Fibroblast of skin of abdomen (primary cell): ENCODE data around the gene ANKRD2.
"Not testable (repeated sequence)": the region's sequence is repeated elsewhere in the genome, so short reads cannot be mapped to it uniquely, and the experiment has no call there.

Experiments used
- DNase-seq: peaks from one replicate; pipeline ENCODE4 v3.0.0-alpha.2; 2013

The ANKRD2 gene

GRCh38 chr10:97573021-97573420 is 442 bp downstream of the ANKRD2 start:
- DNase-seq: no peak

GRCh38 chr10:97573672-97574071 is 1.1 kb downstream of the ANKRD2 start:
- no peak for DNase-seq

- peak; percentile 68 for DNase-seq
Observed at GRCh38 chr10:97574374-97575126, 2.0 kb downstream of the ANKRD2 start.

GRCh38 chr10:97575127-97575668 is 2.6 kb downstream of the ANKRD2 start:
- DNase-seq: no peak

GRCh38 chr10:97576487-97576886 is 3.9 kb downstream of the ANKRD2 start:
- DNase-seq: not testable (repeated sequence)

- DNase-seq: no peak
Observed at GRCh38 chr10:97577701-97578100, 5.1 kb downstream of the ANKRD2 start.

- no peak for DNase-seq
Observed at GRCh38 chr10:97578171-97578844, 5.7 kb downstream of the ANKRD2 start.

- DNase-seq: no peak
Observed at GRCh38 chr10:97580421-97581367, 8.1 kb downstream of the ANKRD2 start.

GRCh38 chr10:97582169-97582568 is 9.6 kb downstream of the ANKRD2 start:
- DNase-seq: no peak

GRCh38 chr10:97583476-97583875 is 10.9 kb downstream of the ANKRD2 start:
- no peak for DNase-seq

- DNase-seq: peak; percentile 62
Observed at GRCh38 chr10:97584060-97584797, 11.7 kb downstream of the ANKRD2 start, which contains the start of gene HOGA1. Gene HOGA1 (plus strand): TSS chr10:97584389. CDS start chr10:97584704, 315 bp downstream.

- no peak for DNase-seq
Observed at GRCh38 chr10:97584798-97585438, 12.3 kb downstream of the ANKRD2 start.

- no peak for DNase-seq
Observed at GRCh38 chr10:97585439-97585811, 12.8 kb downstream of the ANKRD2 start.

GRCh38 chr10:97587183-97587582 is 14.6 kb downstream of the ANKRD2 start:
- DNase-seq: no peak

GRCh38 chr10:97589479-97589878 is 16.9 kb downstream of the ANKRD2 start, which contains the start of gene C10orf62:
Gene C10orf62 (plus strand): TSS chr10:97589721. CDS start chr10:97589898, 177 bp downstream.
- no peak for DNase-seq

GRCh38 chr10:97590082-97590747 is 17.6 kb downstream of the ANKRD2 start:
- DNase-seq: no peak

- no peak for DNase-seq
Observed at GRCh38 chr10:97590748-97591495, 18.3 kb downstream of the ANKRD2 start.

GRCh38 chr10:97593421-97593820 is 20.8 kb downstream of the ANKRD2 start:
- peak; percentile 18 for DNase-seq
